H9 (cell line): ENCODE data around the gene MRPS18A. TPM values are rescaled to one million over a fixed set of nuclear protein-coding genes. Genes with fewer than 3 reads are reported as not detected.

Experiments used
- DNase-seq: peaks from one replicate; pipeline ENCODE4 v3.0.0-alpha.2; 2017
- H2AFZ ChIP-seq: one replicate; pipeline ENCODE4 v1.6.1; 2013; ENCODE audit warnings: mild to moderate bottlenecking, low read length, control low read depth, moderate library complexity
- H2AK5ac ChIP-seq: 2 replicates; pipeline ENCODE4 v1.6.1; 2013; ENCODE audit warnings: low read length, control low read depth, mixed read lengths; ENCODE audit not compliant: insufficient read length
- H2BK120ac ChIP-seq: one replicate; pipeline ENCODE4 v1.6.1; 2013; ENCODE audit warnings: low read depth, mild to moderate bottlenecking, low read length, control low read depth, inconsistent platforms; ENCODE audit not compliant: poor library complexity, severe bottlenecking
- H2BK12ac ChIP-seq: 2 replicates; pipeline ENCODE4 v1.6.1; 2013; ENCODE audit warnings: low read length, control low read depth, mixed read lengths, low read depth; ENCODE audit not compliant: insufficient read length
- H2BK15ac ChIP-seq: 2 replicates; pipeline ENCODE4 v1.6.1; 2013; ENCODE audit warnings: low read depth, low read length, control low read depth
- H2BK20ac ChIP-seq: one replicate; pipeline ENCODE4 v1.6.1; 2013; ENCODE audit warnings: low read depth, mild to moderate bottlenecking, low read length, control low read depth, inconsistent platforms; ENCODE audit not compliant: poor library complexity, severe bottlenecking
- H2BK5ac ChIP-seq: 2 replicates; pipeline ENCODE4 v1.6.1; 2013; ENCODE audit warnings: low read length, control low read depth, mixed read lengths; ENCODE audit not compliant: insufficient read length
- H3K14ac ChIP-seq: 2 replicates; pipeline ENCODE4 v1.6.1; 2013; ENCODE audit warnings: low read length, control low read depth; ENCODE audit not compliant: insufficient read depth
- H3K18ac ChIP-seq: 2 replicates; pipeline ENCODE4 v1.6.1; 2013; ENCODE audit warnings: low read depth, mild to moderate bottlenecking, mixed read lengths, low read length, control low read depth; ENCODE audit not compliant: insufficient read length
- H3K23ac ChIP-seq: 2 replicates; pipeline ENCODE4 v1.6.1; 2013; ENCODE audit warnings: low read length, control low read depth, mixed read lengths, low read depth; ENCODE audit not compliant: insufficient read length
- H3K23me2 ChIP-seq: 2 replicates; pipeline ENCODE4 v1.6.1; 2013; ENCODE audit warnings: low read depth, mild to moderate bottlenecking, mixed read lengths, low read length, control low read depth; ENCODE audit not compliant: insufficient read length, poor library complexity, severe bottlenecking
- H3K27ac ChIP-seq: 2 replicates; pipeline ENCODE4 v1.5.1; 2013; ENCODE audit warnings: low read length, control low read depth, mixed read lengths, low read depth; ENCODE audit not compliant: insufficient read length
- H3K27me3 ChIP-seq: 2 replicates; pipeline ENCODE4 v1.6.1; 2013; ENCODE audit warnings: low read length, control low read depth, inconsistent platforms; ENCODE audit not compliant: insufficient read depth
- H3K4ac ChIP-seq: 2 replicates; pipeline ENCODE4 v1.6.1; 2013; ENCODE audit warnings: low read depth, mild to moderate bottlenecking, control low read depth, inconsistent platforms, low read length, moderate library complexity
- H3K4me1 ChIP-seq: 2 replicates; pipeline ENCODE4 v1.6.1; 2013; ENCODE audit warnings: low read length, control low read depth, inconsistent platforms; ENCODE audit not compliant: insufficient read depth
- H3K4me2 ChIP-seq: 2 replicates; pipeline ENCODE4 v1.6.1; 2013; ENCODE audit warnings: low read length, control low read depth, mixed read lengths; ENCODE audit not compliant: insufficient read length, insufficient read depth
- H3K56ac ChIP-seq: 2 replicates; pipeline ENCODE4 v1.6.1; 2013; ENCODE audit warnings: low read depth, mild to moderate bottlenecking, mixed read lengths, low read length, control low read depth; ENCODE audit not compliant: insufficient read length
- H3K79me1 ChIP-seq: 2 replicates; pipeline ENCODE4 v1.6.1; 2013; ENCODE audit warnings: low read depth, mild to moderate bottlenecking, moderate library complexity, low read length, control low read depth, inconsistent platforms; ENCODE audit not compliant: insufficient read depth, poor library complexity, severe bottlenecking
- H3K79me2 ChIP-seq: 2 replicates; pipeline ENCODE4 v1.6.1; 2013; ENCODE audit warnings: low read length, control low read depth, inconsistent platforms; ENCODE audit not compliant: insufficient read depth
- H3K9ac ChIP-seq: 2 replicates; pipeline ENCODE4 v1.6.1; 2013; ENCODE audit warnings: low read length, control low read depth, mixed read lengths; ENCODE audit not compliant: insufficient read length; ENCODE audit errors: extremely low read depth
- H3K9me3 ChIP-seq: one replicate; pipeline ENCODE4 v1.6.1; 2013; ENCODE audit warnings: low read depth, low read length, inconsistent platforms; ENCODE audit not compliant: control insufficient read depth
- H3T11ph ChIP-seq: one replicate; pipeline ENCODE4 v1.6.1; 2013; ENCODE audit warnings: mild to moderate bottlenecking, low read length, control low read depth, inconsistent platforms
- H4K20me1 ChIP-seq: one replicate; pipeline ENCODE4 v1.6.1; 2013; ENCODE audit not compliant: control insufficient read depth, insufficient read length, insufficient read depth
- H4K5ac ChIP-seq: 2 replicates; pipeline ENCODE4 v1.6.1; 2013; ENCODE audit warnings: low read depth, mild to moderate bottlenecking, mixed read lengths, low read length, control low read depth; ENCODE audit not compliant: insufficient read length
- H4K8ac ChIP-seq: replicated peaks from 2 replicates; pipeline ENCODE4 v1.6.1; 2013; ENCODE audit warnings: low read length, control low read depth, mixed read lengths, low read depth; ENCODE audit not compliant: insufficient read length
- H4K91ac ChIP-seq: 2 replicates; pipeline ENCODE4 v1.6.1; 2013; ENCODE audit warnings: low read depth, mild to moderate bottlenecking, moderate library complexity, mixed read lengths, low read length, control low read depth; ENCODE audit not compliant: insufficient read length
- H3K27ac Mint-ChIP-seq, 3 experiments: 2 replicates in 2 of 3; 3 replicates in 1 of 3; pipeline ENCODE4 v1.8.0; 2020 to 2021; ENCODE audit warnings: mixed read lengths in 3 of 3, mild to moderate bottlenecking in 1 of 3, moderate library complexity in 1 of 3
- H3K27me3 Mint-ChIP-seq: 2 replicates; pipeline ENCODE4 v1.8.0; 2021; ENCODE audit warnings: low read depth, mild to moderate bottlenecking, moderate library complexity, mixed read lengths
- H3K36me3 Mint-ChIP-seq, 3 experiments: 2 replicates in 2 of 3; 3 replicates in 1 of 3; pipeline ENCODE4 v1.8.0; 2020 to 2021; ENCODE audit warnings: low read depth in 3 of 3, mixed read lengths in 3 of 3; ENCODE audit not compliant: insufficient read depth in 1 of 3
- H3K4me1 Mint-ChIP-seq, 2 experiments: 2 replicates each; pipeline ENCODE4 v1.8.0; 2020; ENCODE audit warnings: mixed read lengths in 2 of 2
- H3K4me3 Mint-ChIP-seq, 2 experiments: 2 replicates in 1 of 2; 3 replicates in 1 of 2; pipeline ENCODE4 v1.8.0; 2020 to 2021; ENCODE audit warnings: mild to moderate bottlenecking in 2 of 2, mixed read lengths in 2 of 2, moderate library complexity in 1 of 2
- H3K9me3 Mint-ChIP-seq, 2 experiments: 2 replicates in 1 of 2; 3 replicates in 1 of 2; pipeline ENCODE4 v1.8.0; 2020; ENCODE audit warnings: mild to moderate bottlenecking in 2 of 2, mixed read lengths in 2 of 2, moderate library complexity in 1 of 2
- WGBS: extraction: QIAGEN DNeasy Blood & Tissue Kit; methylation state at CpG from one replicate; pipeline ENCODE4 v1.1.7; 2013; ENCODE audit warnings: missing lambda C conversion rate, low lambda C conversion rate, mixed read lengths; ENCODE audit not compliant: insufficient read length; ENCODE audit errors: extremely low coverage; 5-methylcytosine and 5-hydroxymethylcytosine counted together
- total RNA-seq: library from RNA; stranded (reverse); gene quantifications from 2 replicates; pipeline ENCODE4 v1.2.1, GENCODE V29; 2021
- TF ChIP-seq, protein P1 (sequence below): fragments of 200-600 bp; sonication (generic); conservative IDR thresholded peaks from 3 replicates; pipeline ENCODE4 v1.8.0; 2021; ENCODE audit warnings: antibody characterized with exemption, mild to moderate bottlenecking

Gene MRPS18A
- total RNA-seq, 1 experiment from 2014 or later, result 65.1 TPM

DNA sequence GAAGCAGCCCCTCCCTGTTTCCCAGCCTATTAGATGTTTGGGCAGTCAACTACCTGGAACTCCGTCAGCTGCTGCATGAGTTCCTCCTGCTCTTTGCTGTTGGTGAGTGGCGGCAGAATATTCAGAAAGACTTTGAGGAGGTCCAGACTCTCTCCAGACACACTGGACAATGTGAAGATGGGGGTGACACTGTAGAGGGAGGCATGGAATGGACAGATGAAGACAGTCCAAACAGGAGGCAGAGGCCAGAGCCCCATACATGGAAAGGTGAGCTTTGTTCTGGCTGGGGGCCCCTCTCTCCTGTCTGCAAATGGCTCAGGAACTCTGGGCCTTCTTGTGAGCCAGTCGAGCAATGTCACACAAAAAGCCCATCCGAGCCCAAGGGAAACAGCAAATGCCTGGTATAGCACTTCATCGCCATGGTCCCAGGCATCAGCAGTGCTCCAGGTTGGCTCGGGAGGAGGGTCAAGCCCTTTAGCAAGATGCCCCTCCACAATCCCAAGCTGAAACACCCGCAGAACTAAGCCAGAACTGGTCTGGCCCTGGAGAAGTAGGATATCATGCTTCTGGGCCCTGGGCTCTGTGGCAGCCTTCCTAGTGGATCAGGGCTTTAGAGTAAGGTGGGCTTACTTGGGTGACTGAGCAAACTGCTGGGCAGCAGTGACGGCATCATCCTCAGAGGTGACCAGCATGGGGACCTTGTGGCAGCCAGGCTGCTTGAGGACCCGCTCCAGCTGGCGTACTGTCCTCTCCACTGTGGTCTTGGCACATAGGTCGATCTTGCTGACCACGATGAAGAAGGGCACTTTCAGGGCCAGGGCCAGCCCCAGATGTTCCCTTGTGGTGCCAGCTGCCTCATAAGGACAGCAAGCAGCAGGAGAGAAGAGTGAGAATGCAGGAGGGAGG is 63.5 kb downstream of the MRPS18A start:
- H2AFZ ChIP-seq, result no peak overlapping the region
- no peak overlapping the region for H4K8ac ChIP-seq
- no peak overlapping the region for H3K23ac ChIP-seq
- H3K4me2 ChIP-seq, result no peak overlapping the region
- H3K79me1 ChIP-seq, result peaks cover 6% of the 10 kb centered on the region
- no CpG with 5 or more reads among the region's 12 CpGs for WGBS
- TF ChIP-seq, protein P1, sequence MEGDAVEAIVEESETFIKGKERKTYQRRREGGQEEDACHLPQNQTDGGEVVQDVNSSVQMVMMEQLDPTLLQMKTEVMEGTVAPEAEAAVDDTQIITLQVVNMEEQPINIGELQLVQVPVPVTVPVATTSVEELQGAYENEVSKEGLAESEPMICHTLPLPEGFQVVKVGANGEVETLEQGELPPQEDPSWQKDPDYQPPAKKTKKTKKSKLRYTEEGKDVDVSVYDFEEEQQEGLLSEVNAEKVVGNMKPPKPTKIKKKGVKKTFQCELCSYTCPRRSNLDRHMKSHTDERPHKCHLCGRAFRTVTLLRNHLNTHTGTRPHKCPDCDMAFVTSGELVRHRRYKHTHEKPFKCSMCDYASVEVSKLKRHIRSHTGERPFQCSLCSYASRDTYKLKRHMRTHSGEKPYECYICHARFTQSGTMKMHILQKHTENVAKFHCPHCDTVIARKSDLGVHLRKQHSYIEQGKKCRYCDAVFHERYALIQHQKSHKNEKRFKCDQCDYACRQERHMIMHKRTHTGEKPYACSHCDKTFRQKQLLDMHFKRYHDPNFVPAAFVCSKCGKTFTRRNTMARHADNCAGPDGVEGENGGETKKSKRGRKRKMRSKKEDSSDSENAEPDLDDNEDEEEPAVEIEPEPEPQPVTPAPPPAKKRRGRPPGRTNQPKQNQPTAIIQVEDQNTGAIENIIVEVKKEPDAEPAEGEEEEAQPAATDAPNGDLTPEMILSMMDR, result no peak
- Mint-ChIP-seq H3K9me3 (no peaks in the 10 kb centered on the region), H3K27me3 (no peaks in the 10 kb centered on the region), H3K27ac (no peak overlapping the region), H3K36me3 (peaks cover 51 to 85% (median 79%) of the 10 kb centered on the region in 3 experiments; a peak in 6 of 7 replicates), H3K4me1 (peaks cover 10 to 13% of the 10 kb centered on the region in 2 experiments), H3K4me3 (no peak overlapping the region)
- H4K20me1 ChIP-seq, result no peaks in the 10 kb centered on the region
- H2BK5ac ChIP-seq, result no peak overlapping the region
- no peak overlapping the region for H2BK20ac ChIP-seq
- H3T11ph ChIP-seq, result no peak overlapping the region
- no peak overlapping the region for H2BK120ac ChIP-seq
- no peak for DNase-seq
- no peak overlapping the region for H2BK12ac ChIP-seq
- H4K5ac ChIP-seq, result no peak overlapping the region
- no peaks in the 10 kb centered on the region for H3K27me3 ChIP-seq
- no peak overlapping the region for H3K9ac ChIP-seq
- no peak overlapping the region for H3K27ac ChIP-seq
- H3K9me3 ChIP-seq, result no peaks in the 10 kb centered on the region
- H3K14ac ChIP-seq, result no peak overlapping the region
- H3K79me2 ChIP-seq, result no peaks in the 10 kb centered on the region
- no peak overlapping the region for H3K56ac ChIP-seq
- H3K18ac ChIP-seq, result no peak overlapping the region
- H3K23me2 ChIP-seq, result peaks cover 4% of the 10 kb centered on the region
- no peak overlapping the region for H2BK15ac ChIP-seq
- H3K4ac ChIP-seq, result no peak overlapping the region
- H2AK5ac ChIP-seq, result no peak overlapping the region
- H4K91ac ChIP-seq, result no peak overlapping the region
- H3K4me1 ChIP-seq, result no peaks in the 10 kb centered on the region
